ENCODE measurements around the gene GRID1.

GRCh38 chr10:86372784-86373239 is 6.2 kb upstream of the GRID1 start:
- TF ChIP-seq, protein P1, sequence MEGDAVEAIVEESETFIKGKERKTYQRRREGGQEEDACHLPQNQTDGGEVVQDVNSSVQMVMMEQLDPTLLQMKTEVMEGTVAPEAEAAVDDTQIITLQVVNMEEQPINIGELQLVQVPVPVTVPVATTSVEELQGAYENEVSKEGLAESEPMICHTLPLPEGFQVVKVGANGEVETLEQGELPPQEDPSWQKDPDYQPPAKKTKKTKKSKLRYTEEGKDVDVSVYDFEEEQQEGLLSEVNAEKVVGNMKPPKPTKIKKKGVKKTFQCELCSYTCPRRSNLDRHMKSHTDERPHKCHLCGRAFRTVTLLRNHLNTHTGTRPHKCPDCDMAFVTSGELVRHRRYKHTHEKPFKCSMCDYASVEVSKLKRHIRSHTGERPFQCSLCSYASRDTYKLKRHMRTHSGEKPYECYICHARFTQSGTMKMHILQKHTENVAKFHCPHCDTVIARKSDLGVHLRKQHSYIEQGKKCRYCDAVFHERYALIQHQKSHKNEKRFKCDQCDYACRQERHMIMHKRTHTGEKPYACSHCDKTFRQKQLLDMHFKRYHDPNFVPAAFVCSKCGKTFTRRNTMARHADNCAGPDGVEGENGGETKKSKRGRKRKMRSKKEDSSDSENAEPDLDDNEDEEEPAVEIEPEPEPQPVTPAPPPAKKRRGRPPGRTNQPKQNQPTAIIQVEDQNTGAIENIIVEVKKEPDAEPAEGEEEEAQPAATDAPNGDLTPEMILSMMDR (conservative IDR thresholded peaks at IDR 0.05): no peak
- no peak for TF ChIP-seq EZH2 (IDR thresholded peaks at IDR 0.05; ENCODE audit: low read depth)
